HTR-8/SVneo (cell line): Measurements from ENCODE around the gene MPV17.
"Not testable (repeated sequence)": the region's sequence is repeated elsewhere in the genome, so short reads cannot be mapped to it uniquely, and the experiment has no call there.

Experiments
- DNase-seq: peaks from one replicate; pipeline ENCODE4 v3.0.0; 2011; ENCODE audit warnings: low spot score, mixed read lengths; ENCODE audit not compliant: insufficient read length
- FAIRE-seq: peaks from 2 replicates; lab custom pipeline; 2011; peaks lifted over from hg19 to GRCh38; lab: Jason Lieb, UNC

Gene MPV17, protein sequence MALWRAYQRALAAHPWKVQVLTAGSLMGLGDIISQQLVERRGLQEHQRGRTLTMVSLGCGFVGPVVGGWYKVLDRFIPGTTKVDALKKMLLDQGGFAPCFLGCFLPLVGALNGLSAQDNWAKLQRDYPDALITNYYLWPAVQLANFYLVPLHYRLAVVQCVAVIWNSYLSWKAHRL

DNA sequence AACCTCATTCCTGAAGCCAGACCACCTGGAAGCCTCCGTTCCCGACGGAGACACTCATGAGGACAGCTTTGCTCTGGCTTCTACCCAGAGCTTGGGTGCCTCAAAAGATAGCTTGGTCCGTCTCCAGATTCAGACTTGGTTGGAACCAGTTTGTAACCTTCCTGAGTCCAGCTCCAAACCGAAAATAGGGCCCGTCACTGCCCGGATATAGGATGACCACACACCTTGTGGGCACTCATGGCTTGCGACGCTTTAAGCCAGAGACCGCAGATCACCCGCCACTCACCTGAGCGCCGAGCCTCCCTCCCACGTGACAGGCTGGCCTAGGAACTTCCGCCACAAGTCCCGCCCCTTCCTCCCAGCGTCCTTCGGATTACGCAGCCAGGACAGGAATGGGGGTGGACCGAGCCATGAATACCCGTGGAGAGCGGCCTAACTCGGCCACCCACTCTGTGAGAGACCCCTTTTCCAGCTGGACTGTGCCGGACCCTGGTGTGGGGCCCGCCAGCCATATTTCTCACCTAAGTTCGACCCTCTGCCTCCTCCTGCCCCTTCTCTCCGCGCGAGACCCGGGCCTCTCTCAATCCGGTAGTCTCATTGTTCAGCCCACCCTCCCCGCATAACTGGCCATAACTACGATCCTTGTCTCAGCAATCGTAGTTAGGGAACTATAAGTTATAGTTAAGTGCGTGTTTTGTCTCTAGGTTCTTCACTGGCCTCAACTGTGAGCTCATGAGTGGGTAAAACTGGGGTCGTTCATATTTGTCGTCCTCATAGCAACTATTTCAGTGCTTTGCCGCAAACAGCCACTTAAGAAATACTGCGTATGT is at the start of gene MPV17:
TSS of gene MPV17 (minus strand) at position 332 of the 830 bp plus-strand sequence. CDS start 580 bp downstream, outside the sequence.
- FAIRE-seq (peak; percentile 72), DNase-seq (peak; percentile 97)

DNA sequence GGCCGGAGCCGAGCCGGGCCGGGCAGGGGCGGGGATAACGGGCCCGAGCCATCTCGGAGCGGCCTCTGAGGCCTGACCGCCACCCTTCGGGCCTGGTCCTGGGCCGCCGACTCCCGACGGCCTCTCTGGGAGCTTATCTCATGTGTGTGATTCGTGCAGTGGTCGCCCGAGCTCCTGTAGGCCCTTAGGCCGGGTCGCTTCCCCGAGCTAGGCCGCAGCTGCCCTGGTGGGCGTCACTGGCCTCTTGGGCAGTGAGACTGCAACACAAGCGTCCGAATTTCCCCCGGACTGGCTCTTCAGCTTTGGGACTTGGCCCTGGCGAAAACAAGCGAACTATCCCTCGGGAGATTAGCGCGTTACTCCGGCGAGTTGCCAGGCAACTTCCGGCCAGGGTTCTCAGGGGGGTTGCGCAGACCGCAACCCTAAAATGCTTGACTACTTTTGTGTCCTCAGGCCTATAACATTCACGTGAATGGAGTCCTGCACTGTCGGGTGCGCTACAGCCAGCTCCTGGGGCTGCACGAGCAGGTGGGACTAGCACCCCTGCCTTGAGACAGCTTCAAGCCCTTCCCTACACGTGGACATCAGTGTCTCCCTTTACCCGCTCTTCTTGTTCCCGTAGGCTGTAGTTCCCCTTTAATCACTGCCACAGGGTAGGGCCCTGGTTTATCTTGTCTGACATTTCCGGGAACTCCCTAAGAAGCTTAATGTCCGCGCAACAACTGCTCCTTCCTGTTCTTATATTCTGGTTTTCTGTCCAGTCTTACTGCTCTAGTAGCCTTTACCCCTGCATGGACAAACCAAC is 48.1 kb upstream of the MPV17 start:
- DNase-seq (no peak), FAIRE-seq (no peak)

DNA sequence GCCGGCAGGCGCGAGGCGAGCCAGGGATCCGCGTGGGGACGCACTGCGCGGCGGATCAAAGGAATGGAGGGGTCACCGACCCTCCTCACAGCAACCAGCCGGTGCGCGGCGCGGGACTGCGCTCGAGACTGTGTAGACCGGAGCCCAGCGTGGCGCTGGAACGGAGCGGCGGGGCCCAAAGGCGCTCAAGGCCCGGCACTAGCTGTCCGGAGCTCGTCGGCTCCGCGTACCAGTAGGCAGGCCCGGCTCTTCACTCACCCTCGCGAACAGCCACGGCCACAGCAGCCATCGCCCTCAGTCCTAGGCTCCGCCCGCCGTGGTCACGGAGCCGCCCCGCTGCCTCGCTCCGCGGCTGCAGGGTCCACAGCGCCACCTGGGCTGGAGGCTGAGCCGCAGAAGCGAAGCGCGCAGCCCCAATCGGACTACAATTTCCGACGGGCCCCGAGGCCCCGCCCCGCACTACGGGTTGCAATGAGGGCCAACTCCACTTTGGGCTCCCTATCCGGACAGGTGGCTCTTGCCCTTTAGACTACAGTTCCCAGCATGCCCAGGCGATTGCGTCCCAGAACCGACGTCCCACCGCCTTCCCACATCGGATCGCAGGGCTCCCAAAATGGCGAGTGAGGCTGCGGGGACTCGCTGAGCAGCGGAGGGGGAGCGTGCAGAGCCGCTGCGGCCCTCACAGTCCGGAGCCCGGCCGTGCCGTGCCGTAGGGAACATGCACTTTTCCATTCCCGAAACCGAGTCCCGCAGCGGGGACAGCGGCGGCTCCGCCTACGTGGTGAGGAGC is 47.3 kb upstream of the MPV17 start, which contains the start of the genes EIF2B4 and SNX17:
TSS of gene EIF2B4 (minus strand) at position 313 of the 790 bp plus-strand sequence. CDS start at position 289, 24 bp downstream.
TSS of gene SNX17 (plus strand) at position 591 of the 790 bp plus-strand sequence. CDS start at position 719, 128 bp downstream.
- DNase-seq (peak; percentile 98), FAIRE-seq (peak; percentile 98)

DNA sequence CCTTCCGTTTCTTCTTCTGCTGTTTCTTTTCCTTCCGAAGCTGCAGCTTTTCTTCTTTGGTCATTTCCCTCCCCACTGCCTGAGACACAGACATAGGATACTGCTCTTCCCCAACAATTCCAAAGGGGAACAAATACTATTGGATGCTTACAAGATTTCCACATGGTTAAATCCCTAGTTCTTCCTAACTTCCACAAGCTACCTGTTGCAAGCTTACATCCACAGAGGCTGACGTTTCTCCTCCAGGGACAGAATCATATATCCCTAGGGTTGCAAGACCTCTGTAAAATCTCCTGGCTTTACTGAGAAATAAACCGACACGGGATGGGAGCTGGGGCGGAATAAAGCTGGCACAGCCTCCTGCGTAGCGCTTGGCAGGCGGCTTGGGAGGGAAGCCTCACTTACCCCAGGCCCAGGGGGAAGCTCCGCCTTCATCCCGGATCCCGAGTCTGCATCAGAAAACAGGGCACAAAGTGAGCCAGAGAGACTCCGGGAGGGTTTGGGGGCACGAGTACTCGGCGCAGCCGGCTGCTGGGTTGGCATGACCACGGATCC is 46.7 kb upstream of the MPV17 start:
- no peak for FAIRE-seq
- DNase-seq, result peak; percentile 68

DNA sequence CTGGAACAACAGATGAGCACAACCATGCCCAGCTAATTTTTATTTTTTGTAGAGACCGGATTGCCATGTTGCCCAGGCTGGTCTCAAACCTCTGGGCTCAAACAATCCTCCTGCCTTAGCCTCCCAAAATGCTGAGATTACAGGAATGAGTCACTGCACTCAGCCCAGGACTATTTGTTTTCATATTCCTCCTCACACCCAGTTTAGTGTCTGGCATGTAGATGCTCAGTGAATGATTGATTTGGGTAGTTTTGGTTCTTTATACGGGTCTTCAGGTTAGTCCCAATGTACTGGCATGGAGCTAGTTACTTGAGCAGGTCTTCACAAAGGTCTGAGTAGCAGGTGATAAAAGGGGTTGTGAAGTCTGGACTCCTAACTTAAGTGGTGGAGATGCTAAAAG is 41.0 kb upstream of the MPV17 start:
- no peak for DNase-seq
- FAIRE-seq, result no peak

DNA sequence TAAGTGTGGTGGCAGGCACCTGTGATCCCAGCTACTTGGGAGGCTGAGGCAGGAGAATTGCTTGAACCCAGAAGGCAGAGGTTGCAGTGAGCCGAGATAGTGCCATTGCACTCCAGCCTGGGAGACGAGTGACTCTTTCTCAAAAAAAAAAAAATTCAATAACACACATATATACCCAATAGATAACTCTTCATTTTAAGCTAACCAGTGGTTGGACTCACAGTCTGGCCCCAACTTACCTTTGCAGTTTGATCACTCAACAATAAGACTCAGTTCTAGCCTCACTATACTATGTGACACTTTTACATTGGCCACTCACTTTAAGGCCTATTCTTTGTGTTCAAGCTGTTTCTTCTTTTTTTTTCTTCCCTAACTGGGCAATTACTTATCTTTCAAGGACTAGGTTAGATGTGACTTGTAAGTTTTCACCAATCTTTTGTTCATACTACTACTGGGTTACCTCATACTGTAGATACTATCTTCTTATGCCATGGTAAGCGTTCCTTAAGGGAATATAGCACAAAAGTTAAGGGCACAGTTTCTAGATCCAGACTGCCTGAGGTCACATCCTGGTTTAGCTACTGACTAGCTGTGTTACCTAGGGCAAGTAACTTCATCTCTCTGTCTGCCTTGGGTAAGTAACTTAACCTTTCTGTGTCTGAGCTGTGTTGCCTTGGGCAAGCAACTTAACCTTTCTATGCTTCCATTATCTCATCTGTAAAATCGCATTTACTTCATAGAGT is 40.0 kb upstream of the MPV17 start:
- DNase-seq (no peak), FAIRE-seq (no peak)

DNA sequence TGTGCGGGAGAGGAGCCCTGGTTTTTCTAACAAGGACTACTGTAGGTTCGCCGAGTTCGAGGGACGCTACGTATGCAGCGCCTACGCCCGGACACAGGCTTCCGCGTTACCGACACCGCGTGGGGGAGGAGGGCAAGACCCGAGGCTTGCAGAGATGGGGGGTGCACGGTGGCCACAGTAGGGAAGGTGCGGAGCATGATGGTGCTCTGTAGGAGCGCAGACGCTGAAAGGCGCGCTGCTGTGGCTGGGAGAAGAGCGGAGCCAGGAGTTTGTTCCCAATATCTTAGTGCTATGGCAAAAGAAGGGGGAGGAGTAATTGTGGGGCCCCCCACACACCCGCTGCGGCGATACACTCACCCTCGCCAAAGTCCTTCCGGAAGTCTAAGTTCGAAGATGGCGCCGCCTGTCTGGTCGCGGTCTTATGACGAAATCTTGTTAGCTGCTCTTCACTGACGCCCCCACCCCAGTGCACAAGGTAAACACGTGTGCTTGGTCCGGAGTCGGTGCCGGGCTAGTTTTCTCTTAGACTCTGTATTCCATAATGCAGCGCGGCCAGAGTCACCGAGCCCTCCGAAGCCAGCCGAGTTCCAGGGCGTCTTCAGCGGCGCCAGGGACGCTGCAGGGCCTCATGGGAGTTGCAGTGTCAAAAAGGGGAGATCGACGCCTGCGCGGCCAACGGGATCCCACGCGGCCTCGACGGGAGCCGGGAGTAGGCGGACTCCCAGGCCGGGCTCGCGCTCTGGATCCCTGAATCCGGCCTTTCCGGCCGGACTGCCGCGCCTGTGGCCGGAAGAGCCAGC is 33.7 kb upstream of the MPV17 start, which contains the start of gene GTF3C2:
TSS of gene GTF3C2 (minus strand) at position 383 of the 800 bp plus-strand sequence. CDS start 13,210 bp downstream, outside the sequence.
- peak; percentile 97 for DNase-seq
- peak; percentile 72 for FAIRE-seq

DNA sequence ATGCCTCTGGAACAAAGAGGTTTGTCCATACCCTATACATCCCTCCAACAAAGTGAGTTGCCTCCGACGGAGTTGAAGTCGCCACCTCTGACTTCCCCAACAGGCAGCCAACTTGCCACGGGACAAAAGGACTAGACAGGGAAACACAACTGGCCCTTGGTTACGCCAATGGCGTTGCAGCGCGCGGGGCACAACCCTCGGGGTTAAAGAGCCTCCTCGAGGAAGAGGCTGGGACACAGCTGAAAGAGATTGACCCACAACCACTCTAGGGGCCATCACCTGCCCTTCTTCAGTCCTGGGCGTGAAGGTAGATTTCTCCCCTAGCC is 33.1 kb upstream of the MPV17 start:
- DNase-seq (peak; percentile 51), FAIRE-seq (no peak)

DNA sequence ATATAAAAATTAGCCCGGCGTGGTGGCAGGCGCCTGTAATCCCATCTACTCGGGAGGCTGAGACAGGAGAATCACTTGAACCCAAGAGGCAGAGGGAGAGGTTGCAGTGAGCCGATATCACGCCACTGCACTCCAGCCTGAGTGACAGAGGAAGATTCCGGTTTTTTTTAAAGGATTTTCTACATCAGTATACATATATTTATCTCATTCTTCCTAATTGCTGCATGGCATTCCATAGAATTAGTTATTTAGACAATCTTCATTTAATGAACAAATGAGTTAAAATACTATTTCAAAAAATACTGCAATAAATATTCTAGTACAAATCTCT is 31.7 kb upstream of the MPV17 start:
- DNase-seq (no peak), FAIRE-seq (no peak)

DNA sequence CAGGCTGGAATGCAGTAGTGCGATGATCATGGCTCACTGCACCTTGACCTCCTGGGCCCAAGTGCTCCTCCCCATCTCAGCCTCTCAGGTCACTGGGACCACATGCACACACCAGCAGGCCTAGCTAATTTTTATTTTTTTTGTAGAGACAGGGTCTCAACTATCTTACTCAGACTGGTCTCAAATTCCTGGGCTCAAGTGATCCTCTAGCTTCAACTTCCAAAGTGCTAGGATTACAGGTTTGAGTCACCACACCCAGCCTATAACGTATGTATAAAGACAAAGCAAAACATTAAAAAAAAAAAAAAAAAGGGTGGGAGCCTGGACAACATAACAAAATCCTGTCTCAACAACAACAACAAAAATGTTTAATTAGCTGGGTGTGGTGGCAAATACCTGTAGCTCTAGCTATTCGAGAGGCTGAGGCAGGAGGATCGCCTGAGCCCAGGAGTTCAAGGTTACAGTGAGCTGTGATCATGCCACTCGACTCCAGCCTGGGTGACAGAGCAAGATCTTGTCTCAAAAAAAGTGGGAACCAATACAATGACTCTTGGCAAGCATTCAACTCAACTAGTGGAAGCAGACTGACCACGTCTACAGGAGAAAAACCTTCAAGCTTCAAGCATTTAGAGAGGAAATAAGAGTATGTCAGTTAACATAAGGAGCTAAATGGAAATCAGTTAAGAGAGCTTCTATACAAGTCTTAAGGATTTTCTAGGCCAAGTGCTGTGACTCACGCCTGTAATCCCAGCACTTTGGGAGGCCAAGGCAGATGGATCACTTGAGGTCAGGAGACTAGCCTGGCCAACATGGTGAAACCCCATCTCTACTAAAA is 31.1 kb upstream of the MPV17 start:
- DNase-seq, result no peak
- FAIRE-seq, result no peak

DNA sequence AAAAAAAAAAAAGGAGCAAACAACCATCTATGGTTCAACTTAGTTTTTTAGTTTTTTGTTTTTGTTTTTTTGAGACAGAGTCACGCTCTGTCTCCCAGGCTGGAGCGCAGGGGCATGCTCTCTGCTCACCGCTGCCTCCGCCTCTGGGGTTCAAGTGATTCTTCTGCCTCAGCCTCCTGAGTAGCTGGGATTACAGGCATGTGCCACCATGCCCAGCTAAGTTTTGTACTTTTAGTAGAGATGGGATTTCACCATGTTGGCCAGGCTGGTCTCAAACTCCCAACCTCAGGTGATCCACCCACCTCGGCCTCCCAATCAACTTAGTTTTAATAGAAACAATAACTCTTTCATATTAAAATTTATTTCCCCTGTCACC is 30.5 kb upstream of the MPV17 start:
- not testable (repeated sequence) for FAIRE-seq, DNase-seq

DNA sequence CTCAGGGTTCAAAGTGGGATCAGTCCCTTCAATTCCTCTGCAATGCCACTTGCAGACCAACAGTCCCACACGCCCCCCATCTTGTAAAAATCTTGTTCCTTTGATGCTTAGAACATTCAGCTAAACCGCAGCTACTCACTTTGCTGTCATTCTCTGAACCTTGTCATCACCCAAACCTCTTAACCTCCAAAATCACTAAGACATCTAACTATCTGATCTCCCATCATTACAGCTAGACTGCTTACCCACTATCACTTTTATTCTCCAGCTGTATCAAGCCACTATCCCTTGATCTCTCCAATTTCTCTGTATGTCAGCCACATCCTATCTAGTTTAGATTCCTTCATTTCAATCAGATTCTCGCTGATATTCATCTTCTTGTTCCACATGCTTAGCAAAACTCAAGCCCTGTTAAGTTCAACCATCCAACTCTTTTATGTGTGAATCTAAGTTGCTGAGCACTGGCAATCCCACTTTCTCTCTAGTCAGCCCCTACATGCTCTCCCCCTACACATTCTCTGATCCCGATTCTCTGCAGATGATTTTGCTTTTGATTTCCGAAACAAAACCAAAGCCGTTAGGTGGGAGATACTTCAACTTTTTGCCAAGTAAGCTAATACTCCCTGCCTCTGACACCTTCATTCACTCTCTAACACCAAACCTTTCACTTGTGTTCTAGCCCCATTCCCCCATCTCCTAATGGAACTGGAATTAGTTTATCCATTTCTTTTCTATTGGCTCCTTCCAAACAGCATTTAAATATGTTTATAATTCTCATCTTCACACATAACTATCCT is 29.1 kb upstream of the MPV17 start:
- no peak for FAIRE-seq
- no peak for DNase-seq

DNA sequence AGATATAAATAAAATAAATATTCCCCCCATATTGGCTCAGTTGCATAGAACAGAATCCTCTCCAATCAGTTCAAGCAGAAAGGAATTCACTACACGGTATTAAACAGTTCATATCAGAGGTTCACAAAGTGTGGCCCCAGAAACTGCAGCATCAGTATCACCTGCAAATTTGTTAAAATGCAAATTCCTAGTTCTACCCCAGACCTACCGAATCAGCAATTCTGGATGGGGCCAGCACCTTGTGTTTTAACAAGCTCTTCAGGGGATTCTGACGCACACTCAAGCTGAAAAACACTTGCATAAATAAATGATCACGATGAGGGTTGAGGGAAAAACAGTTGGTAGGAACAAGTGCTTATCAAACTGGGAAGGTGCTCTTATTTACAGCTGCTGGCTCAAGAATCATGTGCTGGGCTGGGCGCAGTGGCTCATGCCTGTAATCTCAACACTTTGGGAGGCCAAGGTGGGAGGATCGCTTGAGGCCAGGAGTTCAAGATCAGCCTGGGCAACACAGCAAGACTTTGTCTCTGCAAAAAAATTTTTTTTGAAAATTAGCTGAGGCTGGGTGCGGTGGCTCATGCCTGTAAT is 27.3 kb upstream of the MPV17 start:
- FAIRE-seq (no peak), DNase-seq (no peak)

DNA sequence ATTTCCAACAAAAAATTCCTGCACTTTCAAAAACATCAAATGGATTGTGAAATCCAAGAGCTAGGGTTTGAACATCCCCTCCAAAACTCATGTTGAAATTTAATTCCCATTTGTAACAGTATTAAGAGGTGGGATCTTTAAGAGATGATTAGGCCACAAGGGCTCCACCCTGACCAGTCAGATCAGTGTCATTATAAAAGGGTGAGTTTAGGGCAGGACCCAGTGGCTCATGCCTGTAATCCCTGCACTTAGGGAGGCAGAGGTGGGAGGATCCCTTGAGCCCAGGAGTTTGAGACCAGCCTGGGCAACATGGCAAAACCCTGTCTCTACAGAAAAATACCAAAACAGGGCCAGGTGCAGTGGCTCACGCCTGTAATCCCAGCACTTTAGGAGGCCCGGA is 24.7 kb upstream of the MPV17 start:
- DNase-seq (no peak), FAIRE-seq (no peak)

DNA sequence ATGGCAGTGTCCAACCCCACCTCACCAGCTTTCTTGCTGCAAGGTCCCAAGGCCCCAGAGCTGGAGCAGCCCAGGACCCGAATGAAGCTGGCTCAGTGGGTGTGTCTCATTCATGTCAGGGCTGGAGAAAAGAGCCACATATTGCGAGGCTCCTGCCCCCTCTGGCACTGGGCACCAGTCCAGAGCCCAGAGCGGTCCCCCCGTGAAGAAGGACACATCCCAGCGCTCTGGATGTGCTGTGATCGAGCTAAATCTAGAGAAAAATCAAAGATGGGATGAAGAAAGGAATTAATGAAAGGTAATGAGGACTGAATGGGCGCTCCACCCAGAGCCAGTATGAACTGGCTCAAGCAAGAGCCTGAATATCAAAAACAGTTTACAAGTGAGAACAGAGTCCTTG is 13.3 kb upstream of the MPV17 start:
- no peak for FAIRE-seq
- no peak for DNase-seq

DNA sequence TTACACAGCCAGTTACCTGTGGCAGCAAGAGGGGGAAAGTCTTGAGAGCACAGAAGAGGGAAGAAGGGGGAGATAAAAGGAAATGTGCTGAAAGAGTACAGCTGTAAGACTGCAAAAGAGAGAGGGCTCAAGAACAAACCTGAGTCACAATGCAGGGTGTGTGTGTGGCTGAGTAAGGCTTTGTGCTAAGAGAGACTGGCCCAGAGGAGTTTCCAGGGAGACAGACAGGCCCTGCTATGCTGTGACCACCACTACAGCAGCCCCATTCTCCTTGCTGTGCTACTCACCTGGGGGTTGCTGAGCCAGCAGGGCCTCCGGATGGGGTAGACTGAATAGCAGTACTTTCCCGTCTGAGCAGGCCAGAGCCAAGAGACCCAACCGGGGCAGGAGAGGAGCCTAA is 12.4 kb upstream of the MPV17 start:
- DNase-seq (no peak), FAIRE-seq (no peak)
